Measurements from ENCODE around the gene KRTAP10-6. TPM values are rescaled to one million over a fixed set of nuclear protein-coding genes. Genes with fewer than 3 reads are reported as not detected.
"Not testable (repeated sequence)": the region's sequence is repeated elsewhere in the genome, so short reads cannot be mapped to it uniquely, and the experiment has no call there.

Gene KRTAP10-6
- total RNA-seq, 4 donors from 2014 or later = not detected

DNA sequence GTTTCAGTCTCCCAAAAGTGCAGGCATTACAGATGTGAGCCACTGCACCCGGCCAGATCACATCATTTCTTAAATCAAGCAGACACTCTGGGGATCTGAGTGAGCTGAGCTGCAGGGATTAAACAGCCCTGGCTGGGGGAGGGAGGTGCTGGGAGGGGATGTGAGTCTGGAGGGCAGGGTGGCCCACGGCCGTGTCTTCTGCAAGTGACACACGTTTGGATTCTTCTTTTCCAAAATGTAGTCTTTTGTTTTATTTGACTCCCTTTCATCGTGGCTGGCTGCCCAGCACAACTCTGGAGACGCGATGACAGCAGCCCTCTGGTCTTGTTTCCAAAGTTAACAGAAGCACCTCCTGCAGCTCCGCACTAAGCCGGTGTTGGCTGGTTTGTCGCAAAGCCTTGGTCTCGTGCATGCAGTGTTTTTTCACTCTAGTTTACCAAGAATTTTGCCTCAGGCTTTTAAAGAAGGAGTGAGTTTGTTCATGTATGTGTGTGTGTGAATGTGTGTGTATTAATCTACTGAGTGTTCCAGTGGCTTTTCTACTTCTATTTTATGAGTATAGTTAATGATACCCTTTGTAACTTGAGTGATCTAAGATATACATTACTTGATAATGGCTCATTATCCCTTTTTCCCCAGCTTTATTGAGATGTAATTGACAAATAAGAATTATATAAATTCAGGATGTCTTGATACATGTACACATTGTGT lies 9.1 kb downstream of the KRTAP10-6 start:
- 20% methylated on average over 11 of the region's 11 CpGs for WGBS
- Histone ChIP-seq H3K36me3 (no peaks in the 10 kb centered on the region), H3K4me1 (peaks cover 0 to 16% (median 5%) of the 10 kb centered on the region in 4 donors), H3K27ac (replicated peaks in 1 of 4) (no peak overlapping the region), H3K27me3 (peaks cover 0 to 38% (median 0%) of the 10 kb centered on the region in 4 donors), H3K4me3 (no peak overlapping the region), H3K9me3 (peaks cover 0 to 22% (median 4%) of the 10 kb centered on the region in 4 donors)
- DNase-seq (ENCODE audit: extremely low spot score) = peak; percentile 80
- TF ChIP-seq POLR2A (IDR thresholded peaks at IDR 0.05; ENCODE audit: low read depth) (no peak), EP300 (IDR thresholded peaks at IDR 0.05) (no peak), CTCF (IDR thresholded peaks at IDR 0.05) (no peak), POLR2AphosphoS5 (IDR thresholded peaks at IDR 0.05) (no peak)
- intact Hi-C loops (cut with DNase I) = no loop called here

- TF ChIP-seq CTCF (IDR thresholded peaks at IDR 0.05) (no peak), POLR2A (IDR thresholded peaks at IDR 0.05; ENCODE audit: low read depth) (no peak), EP300 (IDR thresholded peaks at IDR 0.05) (no peak), POLR2AphosphoS5 (IDR thresholded peaks at IDR 0.05) (no peak)
- Histone ChIP-seq H3K27ac (replicated peaks in 1 of 4) (no peak overlapping the region), H3K36me3 (no peaks in the 10 kb centered on the region), H3K9me3 (peaks cover 0 to 29% (median 10%) of the 10 kb centered on the region in 4 donors), H3K27me3 (peaks cover 0 to 33% (median 0%) of the 10 kb centered on the region in 4 donors), H3K4me3 (no peak overlapping the region), H3K4me1 (peaks cover 0 to 16% (median 5%) of the 10 kb centered on the region in 4 donors)
- intact Hi-C loops (cut with DNase I) = no loop called here
- DNase-seq (ENCODE audit: extremely low spot score) = no peak
- WGBS = 67% methylated on average over 15 of the region's 15 CpGs
Observed at GRCh38 chr21:44582055-44582454, 10.2 kb downstream of the KRTAP10-6 start.

DNA sequence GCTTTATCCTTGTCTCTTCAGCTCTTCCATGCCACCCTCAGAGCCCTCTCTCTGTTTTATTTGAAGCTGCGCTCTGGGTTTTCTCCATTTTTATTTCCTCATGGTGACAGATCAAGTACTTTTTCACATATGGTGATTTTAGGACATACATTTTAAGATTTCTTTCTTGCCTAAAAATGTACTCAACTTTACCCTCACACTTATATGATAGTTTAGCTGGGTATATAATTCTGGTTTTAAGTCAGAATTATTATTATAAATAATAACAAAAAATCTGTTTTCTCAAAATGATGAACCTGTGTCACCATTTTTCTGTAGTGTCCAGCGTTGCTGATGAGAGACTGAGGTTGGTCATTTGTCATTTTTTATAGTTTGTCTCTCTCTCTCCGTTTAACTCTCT lies 11.1 kb downstream of the KRTAP10-6 start:
- Histone ChIP-seq H3K9me3 (peaks cover 0 to 36% (median 16%) of the 10 kb centered on the region in 4 donors), H3K27ac (replicated peaks in 1 of 4) (no peak overlapping the region), H3K4me3 (no peak overlapping the region), H3K27me3 (peaks cover 0 to 27% (median 0%) of the 10 kb centered on the region in 4 donors), H3K4me1 (peaks cover 0 to 16% (median 5%) of the 10 kb centered on the region in 4 donors), H3K36me3 (no peaks in the 10 kb centered on the region)
- DNase-seq (ENCODE audit: extremely low spot score) = peak; percentile 45
- TF ChIP-seq POLR2AphosphoS5 (IDR thresholded peaks at IDR 0.05) = no peak
- intact Hi-C loops (cut with DNase I) = no loop called here
- WGBS = 86% methylated on average over 3 of the region's 3 CpGs

- peaks cover 0 to 36% (median 17%) of the 10 kb centered on the region in 4 donors for H3K9me3 ChIP-seq
- peaks cover 0 to 16% (median 5%) of the 10 kb centered on the region in 4 donors for H3K4me1 ChIP-seq
- peaks cover 0 to 26% (median 0%) of the 10 kb centered on the region in 4 donors for H3K27me3 ChIP-seq
- 35% methylated on average over 16 of the region's 19 CpGs for WGBS
- H3K4me3 ChIP-seq; H3K27ac ChIP-seq (replicated peaks in 1 of 4); H3K36me3 ChIP-seq; intact Hi-C loops (cut with DNase I): not testable (repeated sequence)
- DNase-seq (ENCODE audit: extremely low spot score) = peak; percentile 45
Observed at GRCh38 chr21:44580231-44580821, 12.0 kb downstream of the KRTAP10-6 start, which contains the start of gene KRTAP10-5. TSS of gene KRTAP10-5 (minus strand) at chr21:44580604. CDS start at chr21:44580578, 26 bp downstream.

GRCh38 chr21:44579833-44580144 lies 12.5 kb downstream of the KRTAP10-6 start:
- 58% methylated on average over 7 of the region's 7 CpGs for WGBS
- Histone ChIP-seq H3K36me3 (no peaks in the 10 kb centered on the region), H3K9me3 (peaks cover 0 to 36% (median 17%) of the 10 kb centered on the region in 4 donors), H3K4me1 (peaks cover 0 to 16% (median 5%) of the 10 kb centered on the region in 4 donors), H3K4me3 (no peak overlapping the region), H3K27ac (replicated peaks in 1 of 4) (no peak overlapping the region), H3K27me3 (peaks cover 0 to 31% (median 0%) of the 10 kb centered on the region in 4 donors)
- TF ChIP-seq EP300 (IDR thresholded peaks at IDR 0.05) (no peak), POLR2A (IDR thresholded peaks at IDR 0.05; ENCODE audit: low read depth) (no peak), POLR2AphosphoS5 (IDR thresholded peaks at IDR 0.05) (no peak), CTCF (IDR thresholded peaks at IDR 0.05) (no peak)
- intact Hi-C loops (cut with DNase I) = no loop called here
- DNase-seq (ENCODE audit: extremely low spot score) = peak; percentile 53

Data from esophagus muscularis mucosa (tissue), 4 donors.